ENCODE results near the gene COX6A1.
"Not testable (repeated sequence)": the region's sequence is repeated elsewhere in the genome, so short reads cannot be mapped to it uniquely, and the experiment has no call there.

COX6A1 gene

GRCh38 chr12:120445911-120446843, 8.3 kb downstream of the COX6A1 start, which contains the start of the genes GATC and TRIAP1:
Gene GATC, plus strand, starts transcription at chr12:120446444. Its CDS starts 37 bp downstream, at chr12:120446481.
Gene TRIAP1, minus strand, starts transcription at chr12:120446384. Its CDS starts 12 bp downstream, at chr12:120446372.
- Histone ChIP-seq H3K79me2 (ENCODE audit: control insufficient read depth, low read length) (peaks cover 92% of the 10 kb centered on the region), H3K9me3 (ENCODE audit: control insufficient read depth, insufficient read depth, low read length) (no peaks in the 10 kb centered on the region), H3K27me3 (ENCODE audit: control insufficient read depth, low read length) (no peaks in the 10 kb centered on the region), H3F3A (ENCODE audit: control insufficient read depth, insufficient read depth) (peaks cover 13% of the 10 kb centered on the region), H3K4me1 (ENCODE audit: control insufficient read depth, low read length) (peaks cover 33% of the 10 kb centered on the region), H4K20me1 (ENCODE audit: control insufficient read depth, insufficient read depth, low read depth, low read length) (no peaks in the 10 kb centered on the region), H3K4me3 (ENCODE audit: low read length) (peak within 1 kb of the TSS; percentile 97), H3K36me3 (ENCODE audit: control insufficient read depth, low read length) (peaks cover 70% of the 10 kb centered on the region), H3K4me2 (ENCODE audit: low read length) (peak within 1 kb of the TSS; percentile 78), H3K27ac (ENCODE audit: low read depth, low read length) (peak within 1 kb of the TSS; percentile 69), H3K9me2 (replicated peaks; ENCODE audit: control insufficient read depth, low read length) (no peaks in the 10 kb centered on the region)
- TF ChIP-seq CTCF (IDR thresholded peaks at IDR 0.05; ENCODE audit: low read depth, low read length, poor library complexity, severe bottlenecking) (no peak), EZH2phosphoT487 (IDR thresholded peaks at IDR 0.05; ENCODE audit: borderline replicate concordance, low read length) (no peak)

GRCh38 chr12:120446844-120447178, 8.9 kb downstream of the COX6A1 start:
- Histone ChIP-seq H3K36me3 (ENCODE audit: control insufficient read depth, low read length) (peaks cover 67% of the 10 kb centered on the region), H3K4me2 (ENCODE audit: low read length) (peak overlapping the region; percentile 78), H3K4me1 (ENCODE audit: control insufficient read depth, low read length) (peaks cover 33% of the 10 kb centered on the region), H3K79me2 (ENCODE audit: control insufficient read depth, low read length) (peaks cover 90% of the 10 kb centered on the region), H3F3A (ENCODE audit: control insufficient read depth, insufficient read depth) (peaks cover 13% of the 10 kb centered on the region), H3K27ac (ENCODE audit: low read depth, low read length) (peak overlapping the region; percentile 69), H3K4me3 (ENCODE audit: low read length) (peak overlapping the region; percentile 97)
- not testable (repeated sequence) for H4K20me1 ChIP-seq (ENCODE audit: control insufficient read depth, insufficient read depth, low read depth, low read length); H3K9me3 ChIP-seq (ENCODE audit: control insufficient read depth, insufficient read depth, low read length); H3K9me2 ChIP-seq (replicated peaks; ENCODE audit: control insufficient read depth, low read length); H3K27me3 ChIP-seq (ENCODE audit: control insufficient read depth, low read length)

GRCh38 chr12:120447992-120448391, 10.1 kb downstream of the COX6A1 start:
- peaks cover 40% of the 10 kb centered on the region for H3K4me1 ChIP-seq (ENCODE audit: control insufficient read depth, low read length)

GRCh38 chr12:120452524-120452923, 14.6 kb downstream of the COX6A1 start:
- H3K36me3 ChIP-seq (ENCODE audit: control insufficient read depth, low read length) = peaks cover 74% of the 10 kb centered on the region
- H3K27me3 ChIP-seq (ENCODE audit: control insufficient read depth, low read length) = not testable (repeated sequence)
- peaks cover 41% of the 10 kb centered on the region for H3F3A ChIP-seq (ENCODE audit: control insufficient read depth, insufficient read depth)

More at GRCh38 chr12:120447992-120448391, 10.1 kb downstream of the COX6A1 start:
- Histone ChIP-seq H3K27me3 (ENCODE audit: control insufficient read depth, low read length) (no peaks in the 10 kb centered on the region), H4K20me1 (ENCODE audit: control insufficient read depth, insufficient read depth, low read depth, low read length) (no peaks in the 10 kb centered on the region), H3K9me2 (replicated peaks; ENCODE audit: control insufficient read depth, low read length) (no peaks in the 10 kb centered on the region), H3K4me3 (ENCODE audit: low read length) (peak overlapping the region; percentile 97), H3K4me2 (ENCODE audit: low read length) (peak overlapping the region; percentile 78), H3F3A (ENCODE audit: control insufficient read depth, insufficient read depth) (peaks cover 14% of the 10 kb centered on the region), H3K79me2 (ENCODE audit: control insufficient read depth, low read length) (peaks cover 93% of the 10 kb centered on the region), H3K27ac (ENCODE audit: low read depth, low read length) (no peak overlapping the region), H3K36me3 (ENCODE audit: control insufficient read depth, low read length) (peaks cover 68% of the 10 kb centered on the region), H3K9me3 (ENCODE audit: control insufficient read depth, insufficient read depth, low read length) (no peaks in the 10 kb centered on the region)
- TF ChIP-seq EZH2phosphoT487 (IDR thresholded peaks at IDR 0.05; ENCODE audit: borderline replicate concordance, low read length) (no peak), CTCF (IDR thresholded peaks at IDR 0.05; ENCODE audit: low read depth, low read length, poor library complexity, severe bottlenecking) (no peak)

More at GRCh38 chr12:120452524-120452923, 14.6 kb downstream of the COX6A1 start:
- peaks cover 70% of the 10 kb centered on the region for H3K79me2 ChIP-seq (ENCODE audit: control insufficient read depth, low read length)
- peaks cover 58% of the 10 kb centered on the region for H3K4me1 ChIP-seq (ENCODE audit: control insufficient read depth, low read length)
- H3K27ac ChIP-seq (ENCODE audit: low read depth, low read length); H4K20me1 ChIP-seq (ENCODE audit: control insufficient read depth, insufficient read depth, low read depth, low read length); H3K4me2 ChIP-seq (ENCODE audit: low read length); H3K9me2 ChIP-seq (replicated peaks; ENCODE audit: control insufficient read depth, low read length); H3K9me3 ChIP-seq (ENCODE audit: control insufficient read depth, insufficient read depth, low read length); H3K4me3 ChIP-seq (ENCODE audit: low read length): not testable (repeated sequence)
